Activated T-cell treated with anti-CD3 and anti-CD28 coated beads for 48 hours (primary cell): ENCODE measurements around the gene PLCD4.

Experiments
- DNase-seq: peaks from one replicate; pipeline ENCODE4 v3.0.0-alpha.2; 2020; ENCODE audit warnings: low read depth

Gene PLCD4

GRCh38 chr2:218621007-218621406, 13.3 kb downstream of the PLCD4 start:
- no peak for DNase-seq

GRCh38 chr2:218622606-218623365, 15.1 kb downstream of the PLCD4 start:
- DNase-seq = no peak

- no peak for DNase-seq
Measured at GRCh38 chr2:218623366-218623705, 15.6 kb downstream of the PLCD4 start.

- no peak for DNase-seq
Measured at GRCh38 chr2:218626369-218626768, 18.7 kb downstream of the PLCD4 start.

GRCh38 chr2:218627939-218628338, 20.2 kb downstream of the PLCD4 start:
- DNase-seq = no peak

- DNase-seq = no peak
Measured at GRCh38 chr2:218631837-218632236, 24.1 kb downstream of the PLCD4 start.

GRCh38 chr2:218635719-218636118, 28.0 kb downstream of the PLCD4 start:
- DNase-seq = no peak

GRCh38 chr2:218638372-218638771, 30.7 kb downstream of the PLCD4 start:
- no peak for DNase-seq

GRCh38 chr2:218642121-218642656, 34.5 kb downstream of the PLCD4 start:
- DNase-seq = no peak

- no peak for DNase-seq
Measured at GRCh38 chr2:218642786-218643185, 35.1 kb downstream of the PLCD4 start.

GRCh38 chr2:218643751-218644310, 36.1 kb downstream of the PLCD4 start:
- DNase-seq = no peak

GRCh38 chr2:218644721-218645120, 37.0 kb downstream of the PLCD4 start:
- no peak for DNase-seq

GRCh38 chr2:218645126-218645525, 37.4 kb downstream of the PLCD4 start:
- DNase-seq = no peak

- DNase-seq = peak; percentile 39
Measured at GRCh38 chr2:218648088-218648786, 40.5 kb downstream of the PLCD4 start.

- DNase-seq = no peak
Measured at GRCh38 chr2:218648787-218649100, 41.0 kb downstream of the PLCD4 start.

GRCh38 chr2:218655751-218656150, 48.1 kb downstream of the PLCD4 start:
- DNase-seq = no peak

GRCh38 chr2:218658671-218659257, 51.1 kb downstream of the PLCD4 start:
- peak; percentile 39 for DNase-seq

- peak; percentile 94 for DNase-seq
Measured at GRCh38 chr2:218659258-218659987, 51.7 kb downstream of the PLCD4 start, which contains the start of the genes BCS1L and ZNF142. Gene BCS1L (plus strand): TSS chr2:218659683. CDS start chr2:218660988, 1,305 bp downstream. Gene ZNF142 (minus strand): TSS chr2:218659623. CDS start chr2:218656429, 3,194 bp downstream.

GRCh38 chr2:218659988-218660358, 52.3 kb downstream of the PLCD4 start:
- DNase-seq = no peak

GRCh38 chr2:218662377-218662776, 54.7 kb downstream of the PLCD4 start:
- DNase-seq = no peak

- DNase-seq = no peak
Measured at GRCh38 chr2:218662827-218663226, 55.1 kb downstream of the PLCD4 start.

GRCh38 chr2:218663901-218664300, 56.2 kb downstream of the PLCD4 start:
- DNase-seq = no peak
